ENCODE measurements around the gene PWWP2A.

- TF ChIP-seq HOXB13 (CRISPR knock-in tag; IDR thresholded peaks at IDR 0.05; ENCODE audit: low read depth) (no peak), RFX5 (IDR thresholded peaks at IDR 0.05) (no peak), CEBPB (IDR thresholded peaks at IDR 0.05) (no peak), KDM5A (IDR thresholded peaks at IDR 0.05) (no peak), USF2 (IDR thresholded peaks at IDR 0.05) (no peak), POLR2A (IDR thresholded peaks at IDR 0.05; ENCODE audit: low read length) (no peak)
- TF ChIP-seq, protein P1, sequence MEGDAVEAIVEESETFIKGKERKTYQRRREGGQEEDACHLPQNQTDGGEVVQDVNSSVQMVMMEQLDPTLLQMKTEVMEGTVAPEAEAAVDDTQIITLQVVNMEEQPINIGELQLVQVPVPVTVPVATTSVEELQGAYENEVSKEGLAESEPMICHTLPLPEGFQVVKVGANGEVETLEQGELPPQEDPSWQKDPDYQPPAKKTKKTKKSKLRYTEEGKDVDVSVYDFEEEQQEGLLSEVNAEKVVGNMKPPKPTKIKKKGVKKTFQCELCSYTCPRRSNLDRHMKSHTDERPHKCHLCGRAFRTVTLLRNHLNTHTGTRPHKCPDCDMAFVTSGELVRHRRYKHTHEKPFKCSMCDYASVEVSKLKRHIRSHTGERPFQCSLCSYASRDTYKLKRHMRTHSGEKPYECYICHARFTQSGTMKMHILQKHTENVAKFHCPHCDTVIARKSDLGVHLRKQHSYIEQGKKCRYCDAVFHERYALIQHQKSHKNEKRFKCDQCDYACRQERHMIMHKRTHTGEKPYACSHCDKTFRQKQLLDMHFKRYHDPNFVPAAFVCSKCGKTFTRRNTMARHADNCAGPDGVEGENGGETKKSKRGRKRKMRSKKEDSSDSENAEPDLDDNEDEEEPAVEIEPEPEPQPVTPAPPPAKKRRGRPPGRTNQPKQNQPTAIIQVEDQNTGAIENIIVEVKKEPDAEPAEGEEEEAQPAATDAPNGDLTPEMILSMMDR (IDR thresholded peaks at IDR 0.05) = no peak
- TF ChIP-seq, protein P2, sequence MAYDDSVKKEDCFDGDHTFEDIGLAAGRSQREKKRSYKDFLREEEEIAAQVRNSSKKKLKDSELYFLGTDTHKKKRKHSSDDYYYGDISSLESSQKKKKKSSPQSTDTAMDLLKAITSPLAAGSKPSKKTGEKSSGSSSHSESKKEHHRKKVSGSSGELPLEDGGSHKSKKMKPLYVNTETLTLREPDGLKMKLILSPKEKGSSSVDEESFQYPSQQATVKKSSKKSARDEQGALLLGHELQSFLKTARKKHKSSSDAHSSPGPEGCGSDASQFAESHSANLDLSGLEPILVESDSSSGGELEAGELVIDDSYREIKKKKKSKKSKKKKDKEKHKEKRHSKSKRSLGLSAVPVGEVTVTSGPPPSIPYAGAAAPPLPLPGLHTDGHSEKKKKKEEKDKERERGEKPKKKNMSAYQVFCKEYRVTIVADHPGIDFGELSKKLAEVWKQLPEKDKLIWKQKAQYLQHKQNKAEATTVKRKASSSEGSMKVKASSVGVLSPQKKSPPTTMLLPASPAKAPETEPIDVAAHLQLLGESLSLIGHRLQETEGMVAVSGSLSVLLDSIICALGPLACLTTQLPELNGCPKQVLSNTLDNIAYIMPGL (CRISPR knock-in tag; IDR thresholded peaks at IDR 0.05; ENCODE audit: borderline replicate concordance) = no peak
Measured at GRCh38 chr5:160076997-160077396, 42.3 kb downstream of the PWWP2A start.

Measured in A549 (cell line).